ENCODE results near the gene CNKSR3.

The CNKSR3 gene

DNA sequence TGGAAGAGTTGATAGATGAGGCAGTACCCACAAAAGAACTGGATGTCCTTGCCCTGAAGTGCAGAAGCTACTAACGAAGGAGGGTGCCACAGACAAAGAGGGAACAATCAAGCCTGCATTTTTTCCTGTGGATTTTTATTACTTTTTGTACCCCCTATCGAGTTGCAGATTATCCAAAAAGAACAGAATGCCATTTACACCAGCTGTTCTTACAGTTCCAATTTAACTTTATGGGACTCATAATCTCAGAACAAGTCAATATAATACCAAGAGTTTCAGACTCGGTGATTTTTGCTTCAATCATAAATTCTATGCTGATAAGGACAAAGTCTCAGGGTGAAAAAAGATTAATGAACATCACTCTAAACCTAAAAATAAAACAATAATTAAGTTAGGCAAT is 4.0 kb upstream of the CNKSR3 start:
- Histone ChIP-seq H3K27me3 (no peaks in the 10 kb centered on the region), H3K4me2 (no peak overlapping the region), H3K36me3 (no peaks in the 10 kb centered on the region), H3K9ac (no peak overlapping the region), H3K4me1 (peaks cover 7 to 13% (median 11%) of the 10 kb centered on the region in 10 experiments), H3K27ac (no peak overlapping the region), H3K4me3 (no peak overlapping the region), H3K9me3 (replicated peaks in 1 of 11) (no peaks in the 10 kb centered on the region), H4K20me1 (peaks cover 0 to 8% (median 0%) of the 10 kb centered on the region in 11 experiments; a peak in 3 of 22 replicates)
- TF ChIP-seq Cebpa-rat (IDR thresholded peaks at IDR 0.05) = no peak

DNA sequence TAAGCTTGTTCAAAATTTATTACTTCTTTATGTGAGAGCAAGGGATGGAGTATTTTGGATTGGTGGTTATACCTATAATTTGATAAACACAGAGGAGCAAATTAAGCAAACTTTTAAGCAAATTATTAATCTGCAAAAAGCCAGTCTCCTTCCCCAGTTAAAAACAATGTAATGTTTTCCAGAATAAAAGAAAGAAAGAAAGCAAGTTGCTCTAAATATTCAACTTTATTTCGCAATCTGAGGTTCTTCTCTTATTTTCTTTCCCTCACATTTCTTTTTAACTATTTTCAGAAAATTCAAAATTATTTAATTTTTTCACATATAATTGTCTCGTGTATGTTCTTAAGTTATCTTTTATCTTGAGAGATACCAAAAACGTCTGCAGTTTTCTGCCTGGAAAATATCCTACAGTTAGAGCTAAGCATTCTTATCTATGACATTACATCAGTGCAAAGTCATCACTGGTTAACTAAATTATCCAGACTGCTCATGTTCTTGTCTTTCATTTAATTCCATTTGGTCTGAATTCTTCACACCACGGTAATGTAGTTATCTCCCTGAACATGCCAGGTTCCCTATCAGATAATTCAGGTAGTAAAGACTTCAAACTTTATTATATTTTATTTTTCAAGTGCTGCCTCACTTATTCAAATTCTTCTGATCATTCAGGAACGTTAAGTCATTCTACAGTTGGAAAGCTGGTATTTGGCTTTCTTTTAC is 3.3 kb upstream of the CNKSR3 start:
- no peak overlapping the region for H3K27ac ChIP-seq
- TF ChIP-seq Cebpa-rat (IDR thresholded peaks at IDR 0.05) = no peak
- no peak overlapping the region for H3K4me2 ChIP-seq

GRCh38 chr6:154512201-154512600 is 1.7 kb upstream of the CNKSR3 start:
- Histone ChIP-seq H3K27ac (no peak overlapping the region), H3K9ac (no peak overlapping the region), H3K4me2 (peak overlapping the region in 9 of 11 experiments; percentile 24 to 60 (median 45); a peak in 10 of 22 replicates), H4K20me1 (peaks cover 0 to 22% (median 7%) of the 10 kb centered on the region in 11 experiments; a peak in 6 of 22 replicates), H3K9me3 (replicated peaks in 1 of 11) (no peaks in the 10 kb centered on the region), H3K4me1 (peaks cover 13 to 29% (median 23%) of the 10 kb centered on the region in 10 experiments), H3K36me3 (0 out of 22 replicates have a peak, but pooled peaks cover 0 to under 1% (median 0%) of the 10 kb centered on the region in 11 experiments), H3K4me3 (no peak overlapping the region), H3K27me3 (0 out of 22 replicates have a peak, but pooled peaks cover 0 to 4% (median 0%) of the 10 kb centered on the region in 11 experiments)
- no peak for TF ChIP-seq Cebpa-rat (IDR thresholded peaks at IDR 0.05)

More for the DNA sequence above, 3.3 kb upstream of the CNKSR3 start:
- no peaks in the 10 kb centered on the region for H3K27me3 ChIP-seq
- H3K9me3 ChIP-seq (replicated peaks in 1 of 11) = no peaks in the 10 kb centered on the region
- H3K36me3 ChIP-seq = no peaks in the 10 kb centered on the region
- H4K20me1 ChIP-seq = peaks cover 0 to 11% (median 2%) of the 10 kb centered on the region in 11 experiments; a peak in 5 of 22 replicates
- no peak overlapping the region for H3K9ac ChIP-seq
- H3K4me1 ChIP-seq = peaks cover 9 to 15% (median 13%) of the 10 kb centered on the region in 10 experiments
- H3K4me3 ChIP-seq = no peak overlapping the region

GRCh38 chr6:154511791-154512190 is 1.3 kb upstream of the CNKSR3 start:
- Histone ChIP-seq H3K27me3 (0 out of 22 replicates have a peak, but pooled peaks cover 0 to 4% (median 0%) of the 10 kb centered on the region in 11 experiments), H3K27ac (no peak overlapping the region), H4K20me1 (peaks cover 0 to 26% (median 7%) of the 10 kb centered on the region in 11 experiments; a peak in 6 of 22 replicates), H3K4me3 (no peak overlapping the region), H3K9me3 (replicated peaks in 1 of 11) (no peaks in the 10 kb centered on the region), H3K9ac (no peak overlapping the region), H3K4me2 (peak overlapping the region in 9 of 11 experiments; percentile 24 to 60 (median 45); a peak in 12 of 22 replicates), H3K36me3 (0 out of 22 replicates have a peak, but pooled peaks cover 0 to 4% (median 0%) of the 10 kb centered on the region in 11 experiments), H3K4me1 (peaks cover 13 to 29% (median 23%) of the 10 kb centered on the region in 10 experiments)
- no peak for TF ChIP-seq Cebpa-rat (IDR thresholded peaks at IDR 0.05)

- H3K4me3 ChIP-seq = peak overlapping the region; percentile 65 to 89 (median 82)
Measured at GRCh38 chr6:154509421-154510143, 903 bp downstream of the CNKSR3 start.

GRCh38 chr6:154508573-154509375 is 1.7 kb downstream of the CNKSR3 start:
- Histone ChIP-seq H3K4me3 (peak overlapping the region; percentile 65 to 89 (median 82); a peak in 19 of 20 replicates), H3K4me2 (peak overlapping the region; percentile 87 to 100 (median 98)), H3K9ac (peak overlapping the region in 9 of 11 experiments; percentile 10 to 86 (median 83); a peak in 14 of 22 replicates), H3K27ac (no peak overlapping the region), H3K9me3 (replicated peaks in 1 of 11) (0 out of 22 replicates have a peak, but pooled peaks cover 0 to 3% (median 0%) of the 10 kb centered on the region in 11 experiments), H3K27me3 (0 out of 22 replicates have a peak, but pooled peaks cover 0 to 4% (median 0%) of the 10 kb centered on the region in 11 experiments), H3K4me1 (peaks cover 13 to 29% (median 24%) of the 10 kb centered on the region in 10 experiments), H4K20me1 (peaks cover 0 to 39% (median 9%) of the 10 kb centered on the region in 11 experiments; a peak in 7 of 22 replicates), H3K36me3 (peaks cover 0 to 7% (median 0%) of the 10 kb centered on the region in 11 experiments; a peak in 1 of 22 replicates)
- TF ChIP-seq Cebpa-rat (IDR thresholded peaks at IDR 0.05) = no peak

More at GRCh38 chr6:154509421-154510143, 903 bp downstream of the CNKSR3 start:
- H3K4me2 ChIP-seq = peak overlapping the region; percentile 87 to 100 (median 98)
- 0 out of 22 replicates have a peak, but pooled peaks cover 0 to 3% (median 0%) of the 10 kb centered on the region in 11 experiments for H3K9me3 ChIP-seq (replicated peaks in 1 of 11)
- no peak for TF ChIP-seq Cebpa-rat (IDR thresholded peaks at IDR 0.05)
- H3K9ac ChIP-seq = peak overlapping the region; percentile 73 to 86 (median 80)
- peaks cover 0 to 7% (median 0%) of the 10 kb centered on the region in 11 experiments; a peak in 1 of 22 replicates for H3K36me3 ChIP-seq
- peaks cover 13 to 29% (median 23%) of the 10 kb centered on the region in 10 experiments for H3K4me1 ChIP-seq
- H3K27me3 ChIP-seq = 0 out of 22 replicates have a peak, but pooled peaks cover 0 to 4% (median 0%) of the 10 kb centered on the region in 11 experiments
- peaks cover 0 to 31% (median 9%) of the 10 kb centered on the region in 11 experiments; a peak in 6 of 22 replicates for H4K20me1 ChIP-seq
- H3K27ac ChIP-seq = peak overlapping the region in 10 of 11 experiments; percentile 43 to 83 (median 76); a peak in 19 of 22 replicates

GRCh38 chr6:154506991-154507898 is 3.2 kb downstream of the CNKSR3 start:
- no peak overlapping the region for H3K27ac ChIP-seq

More at GRCh38 chr6:154506991-154507898, 3.2 kb downstream of the CNKSR3 start:
- no peak for TF ChIP-seq Cebpa-rat (IDR thresholded peaks at IDR 0.05)
- Histone ChIP-seq H3K9me3 (replicated peaks in 1 of 11) (0 out of 22 replicates have a peak, but pooled peaks cover 0 to 3% (median 0%) of the 10 kb centered on the region in 11 experiments), H3K4me3 (no peak overlapping the region), H3K4me1 (peaks cover 18 to 34% (median 25%) of the 10 kb centered on the region in 10 experiments), H4K20me1 (peaks cover 0 to 53% (median 9%) of the 10 kb centered on the region in 11 experiments; a peak in 9 of 22 replicates), H3K36me3 (peaks cover 0 to 7% (median 0%) of the 10 kb centered on the region in 11 experiments; a peak in 1 of 22 replicates), H3K27me3 (0 out of 22 replicates have a peak, but pooled peaks cover 0 to 4% (median 0%) of the 10 kb centered on the region in 11 experiments), H3K4me2 (peak overlapping the region in 8 of 11 experiments; percentile 10 to 99 (median 96); a peak in 10 of 22 replicates), H3K9ac (no peak overlapping the region)
